ENCODE data around the gene CNOT2. TPM values are rescaled to one million over a fixed set of nuclear protein-coding genes. Genes with fewer than 3 reads are reported as not detected.
"Not testable (repeated sequence)": the region's sequence is repeated elsewhere in the genome, so short reads cannot be mapped to it uniquely, and the experiment has no call there.

CNOT2 gene
- total RNA-seq, 2 experiments from 2014 or later: 121 to 123 TPM

- Histone ChIP-seq H4K20me1 (ENCODE audit: insufficient read depth, low read length) (peaks cover 6% of the 10 kb centered on the region; the same call in 1 of the 2 replicates), H3K9me2 (ENCODE audit: insufficient read depth, low read length) (no peaks in the 10 kb centered on the region), H2AFZ (ENCODE audit: low read length) (no peak overlapping the region), H3K4me2 (ENCODE audit: low read length) (no peak overlapping the region), H3K36me3 (ENCODE audit: insufficient read depth, low read length) (peaks cover 79% of the 10 kb centered on the region), H3K79me2 (ENCODE audit: insufficient read depth, low read depth, low read length) (peaks cover 72% of the 10 kb centered on the region), H3K9me3 (ENCODE audit: low read length) (no peaks in the 10 kb centered on the region), H3K27ac (ENCODE audit: low read depth, low read length, poor library complexity, severe bottlenecking) (no peak overlapping the region), H3K4me1 (ENCODE audit: insufficient read depth, low read length, poor library complexity, severe bottlenecking) (peaks cover 15% of the 10 kb centered on the region), H3K4me3 (ENCODE audit: low read depth, low read length, poor library complexity, severe bottlenecking) (no peak overlapping the region)
- TF ChIP-seq EZH2phosphoT487 (IDR thresholded peaks at IDR 0.05; ENCODE audit: borderline replicate concordance, low read depth, low read length) (no peak), CTCF (conservative IDR thresholded peaks at IDR 0.05; ENCODE audit: low read length) (no peak)
- CTCF ChIA-PET (ENCODE audit: unreplicated experiment): no interaction called here
- POLR2A ChIA-PET: no interaction called here
- DNase-seq (ENCODE audit: low spot score): no peak
- intact Hi-C loops (cut with micrococcal nuclease; ENCODE audit: unreplicated experiment): no loop called here
- no TSS peak for BruUV-seq (replicated peaks)
These were observed 46.9 kb downstream of the CNOT2 start for GRCh38 chr12:70290116-70290515.

- TF ChIP-seq CTCF (conservative IDR thresholded peaks at IDR 0.05; ENCODE audit: low read length) (no peak), EZH2phosphoT487 (IDR thresholded peaks at IDR 0.05; ENCODE audit: borderline replicate concordance, low read depth, low read length) (no peak)
- Histone ChIP-seq H4K20me1 (ENCODE audit: insufficient read depth, low read length) (no peaks in the 10 kb centered on the region; the same call in 1 of the 2 replicates), H3K9me3 (ENCODE audit: low read length) (no peaks in the 10 kb centered on the region), H2AFZ (ENCODE audit: low read length) (no peak overlapping the region), H3K4me2 (ENCODE audit: low read length) (no peak overlapping the region), H3K4me3 (ENCODE audit: low read depth, low read length, poor library complexity, severe bottlenecking) (no peak overlapping the region), H3K9me2 (ENCODE audit: insufficient read depth, low read length) (no peaks in the 10 kb centered on the region), H3K79me2 (ENCODE audit: insufficient read depth, low read depth, low read length) (peaks cover 77% of the 10 kb centered on the region), H3K27ac (ENCODE audit: low read depth, low read length, poor library complexity, severe bottlenecking) (no peak overlapping the region), H3K36me3 (ENCODE audit: insufficient read depth, low read length) (peaks cover 71% of the 10 kb centered on the region), H3K4me1 (ENCODE audit: insufficient read depth, low read length, poor library complexity, severe bottlenecking) (peaks cover 15% of the 10 kb centered on the region)
- ChIA-PET CTCF (ENCODE audit: unreplicated experiment) (no interaction called here), POLR2A (interaction anchor here (0.7 kb wide), 2 partner anchors 12 to 14 kb away, joined by 3 read pairs; no protein-coding TSS in a partner anchor)
- intact Hi-C loops (cut with micrococcal nuclease; ENCODE audit: unreplicated experiment): no loop called here
- no peak for DNase-seq (ENCODE audit: low spot score)
- BruUV-seq (replicated peaks): no TSS peak
These were observed 49.0 kb downstream of the CNOT2 start for GRCh38 chr12:70292017-70292776.

- CTCF ChIA-PET (ENCODE audit: unreplicated experiment); H3K9me3 ChIP-seq (ENCODE audit: low read length); BruUV-seq (replicated peaks); H3K4me2 ChIP-seq (ENCODE audit: low read length); H3K4me3 ChIP-seq (ENCODE audit: low read depth, low read length, poor library complexity, severe bottlenecking); DNase-seq (ENCODE audit: low spot score); H3K9me2 ChIP-seq (ENCODE audit: insufficient read depth, low read length); H4K20me1 ChIP-seq (ENCODE audit: insufficient read depth, low read length); intact Hi-C loops (cut with micrococcal nuclease; ENCODE audit: unreplicated experiment); H2AFZ ChIP-seq (ENCODE audit: low read length); H3K27ac ChIP-seq (ENCODE audit: low read depth, low read length, poor library complexity, severe bottlenecking); H3K4me1 ChIP-seq (ENCODE audit: insufficient read depth, low read length, poor library complexity, severe bottlenecking): not testable (repeated sequence)
- POLR2A ChIA-PET: interaction anchor here (1.0 kb wide), 1 partner anchor 8 kb away, joined by 9 read pairs; no protein-coding TSS in a partner anchor
- Histone ChIP-seq H3K79me2 (ENCODE audit: insufficient read depth, low read depth, low read length) (peaks cover 53% of the 10 kb centered on the region; the same call in 1 of the 2 replicates), H3K36me3 (ENCODE audit: insufficient read depth, low read length) (peaks cover 38% of the 10 kb centered on the region)
These were observed 61.7 kb downstream of the CNOT2 start for GRCh38 chr12:70304684-70305555.

Data from OCI-LY7 (cell line).